ENCODE data around the gene UBE2Q2.
"Not testable (repeated sequence)": the region's sequence is repeated elsewhere in the genome, so short reads cannot be mapped to it uniquely, and the experiment has no call there.

The UBE2Q2 gene

GRCh38 chr15:75867449-75867848 is 24.2 kb downstream of the UBE2Q2 start:
- DNase-seq: no peak

DNA sequence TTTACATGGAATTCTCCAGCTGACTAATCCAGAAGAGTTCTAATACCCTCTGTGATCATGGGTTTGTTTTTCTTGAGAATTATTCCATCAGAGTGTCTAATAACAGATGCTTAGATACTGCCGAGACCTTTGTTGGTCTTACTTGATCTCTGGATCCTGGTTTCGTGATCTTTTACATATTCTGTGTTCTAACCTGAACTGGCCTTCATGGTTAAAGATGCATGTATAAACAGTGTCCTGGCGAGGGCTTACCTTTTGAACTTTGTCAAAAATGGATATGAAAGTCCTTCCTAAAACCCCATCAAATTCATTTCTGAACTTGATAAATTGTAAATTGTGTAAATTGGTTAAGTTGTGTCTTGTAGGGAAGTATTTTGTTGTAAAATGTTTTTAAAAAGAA is 24.8 kb downstream of the UBE2Q2 start:
- no peak for DNase-seq

DNA sequence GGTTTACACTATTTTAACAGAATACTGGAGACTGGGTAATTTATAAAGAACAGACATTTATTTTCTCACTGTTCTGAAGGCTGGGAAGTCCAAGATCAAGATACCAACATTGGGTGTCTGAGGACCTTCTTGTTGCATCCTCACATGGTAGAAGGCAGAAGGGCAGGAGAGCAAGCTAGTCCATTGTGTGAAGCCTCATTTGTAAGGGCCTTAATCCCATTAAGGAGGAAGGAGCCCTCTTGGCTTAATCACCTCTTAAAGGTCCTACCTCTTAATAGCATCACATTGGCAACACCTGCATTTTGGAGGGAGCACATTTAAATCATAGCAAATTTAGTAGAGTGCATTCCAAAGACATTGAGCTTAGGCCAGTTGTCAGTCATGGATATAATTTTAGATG is 26.2 kb downstream of the UBE2Q2 start:
- no peak for DNase-seq

- DNase-seq: not testable (repeated sequence)
These were observed 28.3 kb downstream of the UBE2Q2 start for GRCh38 chr15:75871589-75871988.

- DNase-seq: no peak
These were observed 29.2 kb downstream of the UBE2Q2 start for GRCh38 chr15:75872403-75872990.

- DNase-seq: no peak
These were observed 40.8 kb downstream of the UBE2Q2 start for GRCh38 chr15:75884041-75884440.

DNA sequence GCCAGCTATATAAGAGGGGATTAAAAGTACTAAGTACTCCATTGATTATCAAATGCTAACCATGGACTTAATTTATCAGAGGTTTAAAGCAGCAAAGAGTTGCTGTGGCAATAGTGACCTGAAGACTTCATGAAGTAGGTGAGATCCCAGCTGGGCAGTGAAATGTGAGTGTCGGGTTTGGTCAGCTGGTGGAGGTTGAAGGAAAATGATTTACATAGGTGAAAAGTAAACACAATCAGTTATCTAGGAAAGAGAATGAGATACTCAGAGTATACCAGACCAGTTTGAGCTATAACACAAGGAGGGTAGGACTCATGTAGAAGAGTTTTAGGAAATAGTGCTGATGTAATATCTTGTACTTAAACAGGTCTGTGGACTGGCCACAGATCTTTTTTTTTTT is 43.9 kb downstream of the UBE2Q2 start:
- no peak for DNase-seq

GRCh38 chr15:75891895-75892294 is 48.6 kb downstream of the UBE2Q2 start:
- DNase-seq: no peak

GRCh38 chr15:75895731-75896130 is 52.5 kb downstream of the UBE2Q2 start:
- no peak for DNase-seq

DNA sequence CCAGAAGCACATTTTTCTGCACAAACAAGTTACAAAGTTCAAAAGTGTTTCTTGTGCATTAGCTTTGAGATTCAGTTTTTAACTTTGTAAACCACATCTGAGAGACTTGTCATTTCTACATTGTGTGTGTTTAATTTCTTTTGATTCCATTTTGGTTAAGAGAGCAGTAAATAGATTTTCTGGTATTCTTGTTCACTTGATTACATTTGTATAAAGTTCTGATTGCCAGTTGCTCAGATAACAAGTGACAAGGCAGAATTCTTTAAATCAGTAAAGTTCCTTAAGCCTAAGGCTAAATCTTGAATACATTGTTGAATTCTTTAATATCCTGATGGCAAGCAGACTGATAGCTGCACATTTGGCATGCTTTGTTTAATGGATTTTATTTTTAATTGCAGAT is 57.3 kb downstream of the UBE2Q2 start:
- DNase-seq: no peak

GRCh38 chr15:75902129-75902557 is 58.9 kb downstream of the UBE2Q2 start:
- DNase-seq: no peak

GRCh38 chr15:75903331-75904239 is 60.3 kb downstream of the UBE2Q2 start, which contains the start of gene FBXO22:
Gene FBXO22 (plus strand): TSS chr15:75903878. CDS start chr15:75903964, 86 bp downstream.
- DNase-seq: peak; percentile 88

DNA sequence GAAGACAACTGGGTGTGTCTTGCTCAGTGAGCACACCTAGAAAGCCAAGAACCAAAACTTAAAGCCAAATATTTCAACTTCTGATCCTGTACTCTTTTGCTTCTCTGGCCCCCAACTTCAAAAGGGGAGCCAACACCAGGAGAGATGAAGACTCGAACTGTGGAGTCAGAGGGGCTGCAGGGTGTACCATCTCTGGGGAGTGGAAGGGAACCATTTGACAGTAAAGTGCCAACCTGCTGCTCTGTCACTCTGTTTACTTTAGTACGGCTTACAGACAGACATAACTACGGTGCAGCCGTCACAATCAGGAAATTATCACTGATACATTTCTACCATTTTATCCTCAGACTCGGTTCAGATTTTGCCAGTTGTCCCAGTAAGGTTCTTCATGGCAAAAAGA is 62.0 kb downstream of the UBE2Q2 start:
- no peak for DNase-seq

DNA sequence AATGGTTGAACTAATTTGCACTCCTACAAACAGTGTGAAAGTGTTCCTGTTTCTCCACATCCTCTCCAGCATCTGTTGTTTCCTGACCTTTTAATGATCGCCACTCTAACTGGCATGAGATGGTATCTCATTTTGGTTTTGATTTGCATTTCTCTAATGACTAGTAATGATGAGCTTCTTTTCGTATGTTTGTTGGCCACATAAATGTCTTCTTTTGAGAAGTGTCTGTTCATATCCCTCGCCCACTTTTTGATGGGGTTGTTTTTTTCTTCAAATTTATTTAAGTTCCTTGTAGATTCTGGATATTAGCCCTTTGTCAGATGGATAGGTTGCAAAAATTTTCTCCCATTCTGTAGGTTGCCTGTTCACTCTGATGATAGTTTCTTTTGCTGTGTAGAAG is 67.1 kb downstream of the UBE2Q2 start:
- DNase-seq: not testable (repeated sequence)

DNA sequence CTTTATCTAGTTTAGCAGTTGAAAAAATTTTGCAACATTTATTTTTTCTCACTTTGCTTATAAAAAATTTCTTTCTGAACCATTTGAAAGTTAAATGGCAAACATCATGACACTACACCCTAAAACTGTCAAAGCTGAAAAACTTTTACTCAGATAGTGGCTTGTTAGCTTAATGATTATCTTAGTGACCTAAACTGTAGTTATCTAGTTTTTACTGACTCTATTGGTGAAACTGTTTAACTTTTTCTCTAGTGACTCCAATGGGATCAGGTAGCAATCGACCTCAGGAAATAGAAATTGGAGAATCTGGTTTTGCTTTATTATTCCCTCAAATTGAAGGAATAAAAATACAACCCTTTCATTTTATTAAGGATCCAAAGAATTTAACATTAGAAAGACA is 73.7 kb downstream of the UBE2Q2 start:
- DNase-seq: no peak

GRCh38 chr15:75918135-75918534 is 74.9 kb downstream of the UBE2Q2 start:
- DNase-seq: no peak

- DNase-seq: no peak
These were observed 76.8 kb downstream of the UBE2Q2 start for GRCh38 chr15:75920079-75920478.

- DNase-seq: peak; percentile 31
These were observed 78.8 kb downstream of the UBE2Q2 start for GRCh38 chr15:75921732-75922703.

GRCh38 chr15:75923756-75924155 is 80.5 kb downstream of the UBE2Q2 start:
- no peak for DNase-seq

DNA sequence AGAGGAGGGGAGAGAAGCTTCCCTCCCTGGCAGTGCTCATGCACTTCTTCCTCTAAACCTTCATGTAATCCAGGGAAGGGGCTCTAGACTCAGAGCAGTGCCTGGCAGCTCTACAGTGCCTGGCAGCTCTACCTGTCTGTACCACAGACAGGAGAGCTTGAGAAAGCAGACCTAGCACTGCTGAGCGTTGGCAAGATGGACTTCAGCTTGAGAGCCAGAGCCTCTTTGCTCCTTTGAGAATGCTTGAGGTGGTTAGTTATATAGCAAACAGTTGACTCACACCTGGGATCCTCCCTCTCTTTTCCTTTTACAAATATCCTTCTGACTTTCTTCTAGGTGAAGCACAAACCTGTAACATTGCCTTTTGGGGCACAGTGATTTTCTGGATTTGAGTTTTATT is 81.3 kb downstream of the UBE2Q2 start:
- no peak for DNase-seq

- DNase-seq: no peak
These were observed 82.2 kb downstream of the UBE2Q2 start for GRCh38 chr15:75925440-75925839.

DNA sequence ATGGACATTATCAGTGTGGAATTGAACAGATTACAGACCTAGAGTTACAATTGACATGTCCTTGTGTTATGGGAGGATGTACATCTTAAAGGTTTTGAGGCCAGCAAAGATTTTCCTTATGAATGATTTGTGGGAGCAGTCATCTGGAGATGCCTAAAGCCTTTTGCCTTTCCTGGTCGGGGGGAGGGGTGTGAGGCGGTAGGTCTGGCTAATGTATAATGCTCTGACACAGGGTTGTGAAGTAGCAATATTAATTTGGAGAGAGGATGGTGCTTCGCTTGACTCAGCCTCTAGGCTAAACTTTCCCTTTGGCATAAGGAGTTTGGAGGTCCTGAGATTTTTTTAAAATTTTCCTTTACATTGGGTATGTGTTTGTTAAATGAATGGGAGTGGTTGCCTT is 83.7 kb downstream of the UBE2Q2 start:
- no peak for DNase-seq

DNA sequence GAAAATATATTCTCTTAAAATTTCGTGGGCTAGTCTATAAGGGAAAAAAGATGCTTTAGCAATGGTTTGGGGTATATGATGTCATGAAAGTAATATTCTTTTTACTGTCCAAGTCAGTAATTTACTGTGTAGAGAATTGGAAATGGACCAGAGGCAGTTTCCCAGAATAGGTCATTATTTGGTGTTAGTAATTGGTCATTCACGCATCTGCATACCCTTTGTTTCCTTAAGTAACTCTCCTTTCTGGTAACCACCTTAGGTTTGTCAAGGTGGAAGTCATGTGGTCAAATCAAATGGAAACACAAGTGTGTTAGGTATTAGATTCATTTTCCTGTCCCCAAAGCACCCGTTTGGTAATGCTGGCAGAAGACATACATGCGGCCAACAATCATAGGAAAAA is 84.4 kb downstream of the UBE2Q2 start:
- DNase-seq: no peak
